GM19238 (cell line): ENCODE data around the gene CNTLN.
"Not testable (repeated sequence)": the region's sequence is repeated elsewhere in the genome, so short reads cannot be mapped to it uniquely, and the experiment has no call there.

ENCODE experiments used
- DNase-seq: peaks from one replicate; pipeline ENCODE4 v3.0.0; 2011; ENCODE audit warnings: low spot score; ENCODE audit not compliant: insufficient read length

The CNTLN gene

GRCh38 chr9:17291766-17292165 is 156.9 kb downstream of the CNTLN start:
- DNase-seq: no peak

- no peak for DNase-seq
These were observed 158.8 kb downstream of the CNTLN start for GRCh38 chr9:17293685-17294084.

GRCh38 chr9:17294822-17295624 is 160.2 kb downstream of the CNTLN start:
- no peak for DNase-seq

- no peak for DNase-seq
These were observed 180.5 kb downstream of the CNTLN start for GRCh38 chr9:17315341-17315740.

- DNase-seq: no peak
These were observed 184.0 kb downstream of the CNTLN start for GRCh38 chr9:17318821-17319320.

- DNase-seq: no peak
These were observed 185.0 kb downstream of the CNTLN start for GRCh38 chr9:17319864-17320263.

GRCh38 chr9:17322882-17323864 is 188.3 kb downstream of the CNTLN start:
- no peak for DNase-seq

GRCh38 chr9:17328331-17328730 is 193.5 kb downstream of the CNTLN start:
- no peak for DNase-seq

GRCh38 chr9:17330097-17330496 is 195.3 kb downstream of the CNTLN start:
- DNase-seq: no peak

- no peak for DNase-seq
These were observed 197.3 kb downstream of the CNTLN start for GRCh38 chr9:17332115-17332514.

GRCh38 chr9:17339156-17339555 is 204.3 kb downstream of the CNTLN start:
- DNase-seq: no peak

GRCh38 chr9:17342696-17343095 is 207.9 kb downstream of the CNTLN start:
- no peak for DNase-seq

- DNase-seq: no peak
These were observed 215.0 kb downstream of the CNTLN start for GRCh38 chr9:17349831-17350230.

GRCh38 chr9:17354006-17354405 is 219.2 kb downstream of the CNTLN start:
- not testable (repeated sequence) for DNase-seq

GRCh38 chr9:17361378-17361777 is 226.5 kb downstream of the CNTLN start:
- DNase-seq: no peak

- DNase-seq: no peak
These were observed 232.2 kb downstream of the CNTLN start for GRCh38 chr9:17367035-17367434.

- DNase-seq: no peak
These were observed 245.5 kb downstream of the CNTLN start for GRCh38 chr9:17380126-17380861.

GRCh38 chr9:17387565-17387964 is 252.7 kb downstream of the CNTLN start:
- DNase-seq: no peak

GRCh38 chr9:17389026-17389425 is 254.2 kb downstream of the CNTLN start:
- DNase-seq: no peak

- DNase-seq: no peak
These were observed 260.2 kb downstream of the CNTLN start for GRCh38 chr9:17394881-17395510.
